Transverse colon (tissue), 4 donors: ENCODE results near the gene TSPAN9.

Experiments used
- CTCF ChIP-seq, 5 experiments: fragments of 200-600 bp in 3 of 5; fragments of 450-650 bp in 2 of 5; sonication (generic) in 3 of 5; IDR thresholded peaks; 1 replicate in 2 of 5; 2 replicates in 3 of 5; pipeline ENCODE4 v1.5.1; 2016 to 2017; ENCODE audit warnings: antibody characterized with exemption in 5 of 5, inconsistent platforms in 3 of 5, mild to moderate bottlenecking in 2 of 5, moderate library complexity in 1 of 5
- POLR2AphosphoS5 ChIP-seq, 3 donors: sonication (generic); formaldehyde crosslinking; IDR thresholded peaks; one replicate each; pipeline ENCODE4 v1.6.1; 2016; ENCODE audit warnings: antibody characterized with exemption in 3 of 3

- TF ChIP-seq CTCF (IDR thresholded peaks at IDR 0.05): no peak
- no peak for TF ChIP-seq POLR2AphosphoS5 (IDR thresholded peaks at IDR 0.05)
These were observed 139.8 kb downstream of the TSPAN9 start for GRCh38 chr12:3216726-3217682.
